ENCODE measurements around the gene C19orf73. TPM values are rescaled to one million over a fixed set of nuclear protein-coding genes. Genes with fewer than 3 reads are reported as not detected.

Gene C19orf73
- total RNA-seq, 1 experiment from 2014 or later, result 1.4 TPM

GRCh38 chr19:49150944-49151243 is 32.0 kb upstream of the C19orf73 start:
- ATAC-seq (no peak), DNase-seq (ENCODE audit: low read depth, low spot score) (no peak)
- Histone ChIP-seq H3K36me3 (ENCODE audit: control insufficient read depth, insufficient read depth, low read length) (no peaks in the 10 kb centered on the region; the same call in 1 of the 2 replicates), H3K4me1 (ENCODE audit: control insufficient read depth, insufficient read depth, low read length) (no peaks in the 10 kb centered on the region; the same call in 1 of the 2 replicates), H3K4me3 (ENCODE audit: low read depth in 2 of 2, low read length in 2 of 2) (peak overlapping the region; percentile 78 to 91), H3K27ac (ENCODE audit: low read length) (peak overlapping the region; percentile 74), H3K27me3 (ENCODE audit: control insufficient read depth, insufficient read depth, low read length) (no peaks in the 10 kb centered on the region), H3K9me3 (ENCODE audit: control insufficient read depth, insufficient read depth, low read depth, low read length) (no peaks in the 10 kb centered on the region)
- in situ Hi-C loops (cut with HindIII; ENCODE audit: low pct_unique_long_range_greater_than_20kb, low sequenced_read_pairs) (no loop called here), intact Hi-C loops (cut with micrococcal nuclease; ENCODE audit: unreplicated experiment) (no loop called here)
- ChIA-PET POLR2A (interaction anchor here (0.6 to 0.7 kb wide), 3 partner anchors 58 to 91 kb away, joined by 3 to 8 read pairs (median 4); no protein-coding TSS in a partner anchor), CTCF (interaction anchor here (0.5 kb wide), 1 partner anchor 33 kb away, joined by 7 read pairs; no protein-coding TSS in a partner anchor)
- BruUV-seq (replicated peaks), result no TSS peak
- TF ChIP-seq CTCF (IDR thresholded peaks at IDR 0.05), result no peak
- TF ChIP-seq TCF7L2 (IDR thresholded peaks at IDR 0.05; ENCODE audit: low read depth, low read length), result no peak
- no peak for TF ChIP-seq SIN3A (IDR thresholded peaks at IDR 0.05; ENCODE audit: borderline replicate concordance, insufficient read depth, low read depth, low read length)

- H3K4me1 ChIP-seq (ENCODE audit: control insufficient read depth, insufficient read depth, low read length), result no peaks in the 10 kb centered on the region; the same call in 1 of the 2 replicates
Observed at GRCh38 chr19:49150106-49150943, 31.4 kb upstream of the C19orf73 start.

More at GRCh38 chr19:49150106-49150943, 31.4 kb upstream of the C19orf73 start:
- BruUV-seq (replicated peaks), result TSS peak; percentile 96
- intact Hi-C loops (cut with micrococcal nuclease; ENCODE audit: unreplicated experiment), result no loop called here
- in situ Hi-C loops (cut with HindIII; ENCODE audit: low pct_unique_long_range_greater_than_20kb, low sequenced_read_pairs), result no loop called here
- ChIA-PET POLR2A (interaction anchor here (0.6 kb wide), 2 partner anchors 58 to 91 kb away, joined by 3 to 4 read pairs; no protein-coding TSS in a partner anchor), CTCF (no interaction called here)
- ATAC-seq (peak; percentile 72), DNase-seq (ENCODE audit: low read depth, low spot score) (no peak)
- H3K27ac ChIP-seq (ENCODE audit: low read length), result peak overlapping the region; percentile 89
- H3K9me3 ChIP-seq (ENCODE audit: control insufficient read depth, insufficient read depth, low read depth, low read length), result no peaks in the 10 kb centered on the region
- peak overlapping the region; percentile 78 to 91 for H3K4me3 ChIP-seq (ENCODE audit: low read depth in 2 of 2, low read length in 2 of 2)
- H3K36me3 ChIP-seq (ENCODE audit: control insufficient read depth, insufficient read depth, low read length), result no peaks in the 10 kb centered on the region; the same call in 1 of the 2 replicates
- no peaks in the 10 kb centered on the region for H3K27me3 ChIP-seq (ENCODE audit: control insufficient read depth, insufficient read depth, low read length)
- TF ChIP-seq POLR2AphosphoS5 (IDR thresholded peaks at IDR 0.05; ENCODE audit: low read depth, low read length) (peak; percentile 45; the same call in 1 of the 2 replicates), SIN3A (IDR thresholded peaks at IDR 0.05; ENCODE audit: borderline replicate concordance, insufficient read depth, low read depth, low read length) (0 out of 2 replicates have a peak, but pooled peaks have one; percentile 7), TCF7L2 (IDR thresholded peaks at IDR 0.05; ENCODE audit: low read depth, low read length) (peak; percentile 24; the same call in 1 of the 2 replicates), CTCF (IDR thresholded peaks at IDR 0.05) (no peak)
- TF ChIP-seq, protein P1, sequence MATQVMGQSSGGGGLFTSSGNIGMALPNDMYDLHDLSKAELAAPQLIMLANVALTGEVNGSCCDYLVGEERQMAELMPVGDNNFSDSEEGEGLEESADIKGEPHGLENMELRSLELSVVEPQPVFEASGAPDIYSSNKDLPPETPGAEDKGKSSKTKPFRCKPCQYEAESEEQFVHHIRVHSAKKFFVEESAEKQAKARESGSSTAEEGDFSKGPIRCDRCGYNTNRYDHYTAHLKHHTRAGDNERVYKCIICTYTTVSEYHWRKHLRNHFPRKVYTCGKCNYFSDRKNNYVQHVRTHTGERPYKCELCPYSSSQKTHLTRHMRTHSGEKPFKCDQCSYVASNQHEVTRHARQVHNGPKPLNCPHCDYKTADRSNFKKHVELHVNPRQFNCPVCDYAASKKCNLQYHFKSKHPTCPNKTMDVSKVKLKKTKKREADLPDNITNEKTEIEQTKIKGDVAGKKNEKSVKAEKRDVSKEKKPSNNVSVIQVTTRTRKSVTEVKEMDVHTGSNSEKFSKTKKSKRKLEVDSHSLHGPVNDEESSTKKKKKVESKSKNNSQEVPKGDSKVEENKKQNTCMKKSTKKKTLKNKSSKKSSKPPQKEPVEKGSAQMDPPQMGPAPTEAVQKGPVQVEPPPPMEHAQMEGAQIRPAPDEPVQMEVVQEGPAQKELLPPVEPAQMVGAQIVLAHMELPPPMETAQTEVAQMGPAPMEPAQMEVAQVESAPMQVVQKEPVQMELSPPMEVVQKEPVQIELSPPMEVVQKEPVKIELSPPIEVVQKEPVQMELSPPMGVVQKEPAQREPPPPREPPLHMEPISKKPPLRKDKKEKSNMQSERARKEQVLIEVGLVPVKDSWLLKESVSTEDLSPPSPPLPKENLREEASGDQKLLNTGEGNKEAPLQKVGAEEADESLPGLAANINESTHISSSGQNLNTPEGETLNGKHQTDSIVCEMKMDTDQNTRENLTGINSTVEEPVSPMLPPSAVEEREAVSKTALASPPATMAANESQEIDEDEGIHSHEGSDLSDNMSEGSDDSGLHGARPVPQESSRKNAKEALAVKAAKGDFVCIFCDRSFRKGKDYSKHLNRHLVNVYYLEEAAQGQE (IDR thresholded peaks at IDR 0.05; ENCODE audit: insufficient read depth in 1 of 2, low read depth in 2 of 2, low read length in 1 of 2), result no peak
